Measurements from ENCODE around the gene FA2H. TPM values are rescaled to one million over a fixed set of nuclear protein-coding genes. Genes with fewer than 3 reads are reported as not detected.

The FA2H gene
- polyA plus RNA-seq, 2 donors: 4.7 to 4.8 TPM

GRCh38 chr16:74718741-74719610 is 55.6 kb downstream of the FA2H start:
- Histone ChIP-seq H3K4me1 (ENCODE audit: control insufficient read depth in 2 of 2, insufficient read depth in 2 of 2, low read length in 1 of 2) (no peaks in the 10 kb centered on the region), H3K4me3 (ENCODE audit: low read depth in 1 of 2, low read length in 2 of 2) (no peak overlapping the region), H3K27ac (ENCODE audit: low read depth in 2 of 2, low read length in 1 of 2) (no peak overlapping the region), H3K36me3 (ENCODE audit: control insufficient read depth in 2 of 2, insufficient read depth in 2 of 2, low read length in 1 of 2) (no peaks in the 10 kb centered on the region), H3K27me3 (ENCODE audit: control insufficient read depth in 1 of 2, insufficient read depth in 2 of 2, low read length in 2 of 2) (no peaks in the 10 kb centered on the region), H3K9me3 (ENCODE audit: control insufficient read depth in 2 of 2, insufficient read depth in 1 of 2, low read depth in 1 of 2, low read length in 1 of 2) (no peaks in the 10 kb centered on the region)
- 89 to 93% methylated on average over 27 of the region's 27 CpGs for WGBS, 2 donors

GRCh38 chr16:74718140-74718539 is 56.5 kb downstream of the FA2H start:
- Histone ChIP-seq H3K4me3 (ENCODE audit: low read depth in 1 of 2, low read length in 2 of 2) (no peak overlapping the region), H3K27me3 (ENCODE audit: control insufficient read depth in 1 of 2, insufficient read depth in 2 of 2, low read length in 2 of 2) (no peaks in the 10 kb centered on the region), H3K9me3 (ENCODE audit: control insufficient read depth in 2 of 2, insufficient read depth in 1 of 2, low read depth in 1 of 2, low read length in 1 of 2) (no peaks in the 10 kb centered on the region), H3K4me1 (ENCODE audit: control insufficient read depth in 2 of 2, insufficient read depth in 2 of 2, low read length in 1 of 2) (no peaks in the 10 kb centered on the region), H3K27ac (ENCODE audit: low read depth in 2 of 2, low read length in 1 of 2) (no peak overlapping the region), H3K36me3 (ENCODE audit: control insufficient read depth in 2 of 2, insufficient read depth in 2 of 2, low read length in 1 of 2) (no peaks in the 10 kb centered on the region)
- WGBS, 2 donors: 91 to 92% methylated on average over 13 of the region's 13 CpGs

GRCh38 chr16:74717367-74717766 is 57.3 kb downstream of the FA2H start:
- no peaks in the 10 kb centered on the region for H3K4me1 ChIP-seq (ENCODE audit: control insufficient read depth in 2 of 2, insufficient read depth in 2 of 2, low read length in 1 of 2)
- H3K27me3 ChIP-seq (ENCODE audit: control insufficient read depth in 1 of 2, insufficient read depth in 2 of 2, low read length in 2 of 2): no peaks in the 10 kb centered on the region
- no peaks in the 10 kb centered on the region for H3K9me3 ChIP-seq (ENCODE audit: control insufficient read depth in 2 of 2, insufficient read depth in 1 of 2, low read depth in 1 of 2, low read length in 1 of 2)
- 58 to 73% methylated on average over 7 of the region's 7 CpGs for WGBS, 2 donors
- no peak overlapping the region for H3K27ac ChIP-seq (ENCODE audit: low read depth in 2 of 2, low read length in 1 of 2)
- H3K36me3 ChIP-seq (ENCODE audit: control insufficient read depth in 2 of 2, insufficient read depth in 2 of 2, low read length in 1 of 2): no peaks in the 10 kb centered on the region
- H3K4me3 ChIP-seq (ENCODE audit: low read depth in 1 of 2, low read length in 2 of 2): no peak overlapping the region

- Histone ChIP-seq H3K4me1 (ENCODE audit: control insufficient read depth in 2 of 2, insufficient read depth in 2 of 2, low read length in 1 of 2) (no peaks in the 10 kb centered on the region), H3K9me3 (ENCODE audit: control insufficient read depth in 2 of 2, insufficient read depth in 1 of 2, low read depth in 1 of 2, low read length in 1 of 2) (no peaks in the 10 kb centered on the region), H3K27me3 (ENCODE audit: control insufficient read depth in 1 of 2, insufficient read depth in 2 of 2, low read length in 2 of 2) (no peaks in the 10 kb centered on the region), H3K36me3 (ENCODE audit: control insufficient read depth in 2 of 2, insufficient read depth in 2 of 2, low read length in 1 of 2) (no peaks in the 10 kb centered on the region), H3K27ac (ENCODE audit: low read depth in 2 of 2, low read length in 1 of 2) (no peak overlapping the region), H3K4me3 (ENCODE audit: low read depth in 1 of 2, low read length in 2 of 2) (no peak overlapping the region)
- whole genome bisulfite sequencing, 2 donors: 83 to 89% methylated on average over 15 of the region's 15 CpGs
Observed at GRCh38 chr16:74716355-74716754, 58.3 kb downstream of the FA2H start.

GRCh38 chr16:74713876-74714275 is 60.7 kb downstream of the FA2H start:
- H3K4me3 ChIP-seq (ENCODE audit: low read depth in 1 of 2, low read length in 2 of 2): no peak overlapping the region
- no peak overlapping the region for H3K27ac ChIP-seq (ENCODE audit: low read depth in 2 of 2, low read length in 1 of 2)
- H3K9me3 ChIP-seq (ENCODE audit: control insufficient read depth in 2 of 2, insufficient read depth in 1 of 2, low read depth in 1 of 2, low read length in 1 of 2): no peaks in the 10 kb centered on the region
- H3K27me3 ChIP-seq (ENCODE audit: control insufficient read depth in 1 of 2, insufficient read depth in 2 of 2, low read length in 2 of 2): no peaks in the 10 kb centered on the region
- WGBS, 2 donors: 89 to 90% methylated on average over 10 of the region's 10 CpGs
- H3K36me3 ChIP-seq (ENCODE audit: control insufficient read depth in 2 of 2, insufficient read depth in 2 of 2, low read length in 1 of 2): no peaks in the 10 kb centered on the region
- no peaks in the 10 kb centered on the region for H3K4me1 ChIP-seq (ENCODE audit: control insufficient read depth in 2 of 2, insufficient read depth in 2 of 2, low read length in 1 of 2)

GRCh38 chr16:74713325-74713724 is 61.3 kb downstream of the FA2H start:
- H3K4me3 ChIP-seq (ENCODE audit: low read depth in 1 of 2, low read length in 2 of 2): no peak overlapping the region
- H3K27ac ChIP-seq (ENCODE audit: low read depth in 2 of 2, low read length in 1 of 2): no peak overlapping the region

GRCh38 chr16:74711938-74712337 is 62.7 kb downstream of the FA2H start:
- no peaks in the 10 kb centered on the region for H3K9me3 ChIP-seq (ENCODE audit: control insufficient read depth in 2 of 2, insufficient read depth in 1 of 2, low read depth in 1 of 2, low read length in 1 of 2)
- no peaks in the 10 kb centered on the region for H3K27me3 ChIP-seq (ENCODE audit: control insufficient read depth in 1 of 2, insufficient read depth in 2 of 2, low read length in 2 of 2)
- H3K27ac ChIP-seq (ENCODE audit: low read depth in 2 of 2, low read length in 1 of 2): no peak overlapping the region
- no peak overlapping the region for H3K4me3 ChIP-seq (ENCODE audit: low read depth in 1 of 2, low read length in 2 of 2)
- 94 to 95% methylated on average over 12 of the region's 12 CpGs for WGBS, 2 donors
- H3K4me1 ChIP-seq (ENCODE audit: control insufficient read depth in 2 of 2, insufficient read depth in 2 of 2, low read length in 1 of 2): no peaks in the 10 kb centered on the region
- H3K36me3 ChIP-seq (ENCODE audit: control insufficient read depth in 2 of 2, insufficient read depth in 2 of 2, low read length in 1 of 2): no peaks in the 10 kb centered on the region

More at GRCh38 chr16:74713325-74713724, 61.3 kb downstream of the FA2H start:
- Histone ChIP-seq H3K27me3 (ENCODE audit: control insufficient read depth in 1 of 2, insufficient read depth in 2 of 2, low read length in 2 of 2) (no peaks in the 10 kb centered on the region), H3K4me1 (ENCODE audit: control insufficient read depth in 2 of 2, insufficient read depth in 2 of 2, low read length in 1 of 2) (no peaks in the 10 kb centered on the region), H3K36me3 (ENCODE audit: control insufficient read depth in 2 of 2, insufficient read depth in 2 of 2, low read length in 1 of 2) (no peaks in the 10 kb centered on the region), H3K9me3 (ENCODE audit: control insufficient read depth in 2 of 2, insufficient read depth in 1 of 2, low read depth in 1 of 2, low read length in 1 of 2) (no peaks in the 10 kb centered on the region)
- 71 to 77% methylated on average over 10 of the region's 10 CpGs for WGBS, 2 donors

GRCh38 chr16:74710401-74710800 is 64.2 kb downstream of the FA2H start:
- H3K4me1 ChIP-seq (ENCODE audit: control insufficient read depth in 2 of 2, insufficient read depth in 2 of 2, low read length in 1 of 2): no peaks in the 10 kb centered on the region
- no peak overlapping the region for H3K27ac ChIP-seq (ENCODE audit: low read depth in 2 of 2, low read length in 1 of 2)
- H3K36me3 ChIP-seq (ENCODE audit: control insufficient read depth in 2 of 2, insufficient read depth in 2 of 2, low read length in 1 of 2): no peaks in the 10 kb centered on the region
- H3K27me3 ChIP-seq (ENCODE audit: control insufficient read depth in 1 of 2, insufficient read depth in 2 of 2, low read length in 2 of 2): no peaks in the 10 kb centered on the region
- WGBS, 2 donors: 95 to 98% methylated on average over 8 of the region's 8 CpGs
- no peaks in the 10 kb centered on the region for H3K9me3 ChIP-seq (ENCODE audit: control insufficient read depth in 2 of 2, insufficient read depth in 1 of 2, low read depth in 1 of 2, low read length in 1 of 2)
- H3K4me3 ChIP-seq (ENCODE audit: low read depth in 1 of 2, low read length in 2 of 2): no peak overlapping the region

- no peaks in the 10 kb centered on the region for H3K4me1 ChIP-seq (ENCODE audit: control insufficient read depth in 2 of 2, insufficient read depth in 2 of 2, low read length in 1 of 2)
- no peak overlapping the region for H3K27ac ChIP-seq (ENCODE audit: low read depth in 2 of 2, low read length in 1 of 2)
- 0 to 1% methylated on average over 6 of the region's 6 CpGs for WGBS, 2 donors
- H3K27me3 ChIP-seq (ENCODE audit: control insufficient read depth in 1 of 2, insufficient read depth in 2 of 2, low read length in 2 of 2): no peaks in the 10 kb centered on the region
- no peak overlapping the region for H3K4me3 ChIP-seq (ENCODE audit: low read depth in 1 of 2, low read length in 2 of 2)
- H3K9me3 ChIP-seq (ENCODE audit: control insufficient read depth in 2 of 2, insufficient read depth in 1 of 2, low read depth in 1 of 2, low read length in 1 of 2): no peaks in the 10 kb centered on the region
- H3K36me3 ChIP-seq (ENCODE audit: control insufficient read depth in 2 of 2, insufficient read depth in 2 of 2, low read length in 1 of 2): no peaks in the 10 kb centered on the region
Observed at GRCh38 chr16:74709441-74709877, 65.2 kb downstream of the FA2H start.

Measured in esophagus (tissue), 2 donors.